ENCODE results near the gene ERGIC2. TPM values are rescaled to one million over a fixed set of nuclear protein-coding genes. Genes with fewer than 3 reads are reported as not detected.

ERGIC2 gene
- total and polyA plus RNA-seq, 2 of the 13 experiments (the other 11 are each of a cell fraction or from before 2014, with no cell fraction given): 32.6 to 73.5 TPM

GRCh38 chr12:29380536-29381523 lies at the start of gene ERGIC2 (continued):
- TF ChIP-seq, protein P1, sequence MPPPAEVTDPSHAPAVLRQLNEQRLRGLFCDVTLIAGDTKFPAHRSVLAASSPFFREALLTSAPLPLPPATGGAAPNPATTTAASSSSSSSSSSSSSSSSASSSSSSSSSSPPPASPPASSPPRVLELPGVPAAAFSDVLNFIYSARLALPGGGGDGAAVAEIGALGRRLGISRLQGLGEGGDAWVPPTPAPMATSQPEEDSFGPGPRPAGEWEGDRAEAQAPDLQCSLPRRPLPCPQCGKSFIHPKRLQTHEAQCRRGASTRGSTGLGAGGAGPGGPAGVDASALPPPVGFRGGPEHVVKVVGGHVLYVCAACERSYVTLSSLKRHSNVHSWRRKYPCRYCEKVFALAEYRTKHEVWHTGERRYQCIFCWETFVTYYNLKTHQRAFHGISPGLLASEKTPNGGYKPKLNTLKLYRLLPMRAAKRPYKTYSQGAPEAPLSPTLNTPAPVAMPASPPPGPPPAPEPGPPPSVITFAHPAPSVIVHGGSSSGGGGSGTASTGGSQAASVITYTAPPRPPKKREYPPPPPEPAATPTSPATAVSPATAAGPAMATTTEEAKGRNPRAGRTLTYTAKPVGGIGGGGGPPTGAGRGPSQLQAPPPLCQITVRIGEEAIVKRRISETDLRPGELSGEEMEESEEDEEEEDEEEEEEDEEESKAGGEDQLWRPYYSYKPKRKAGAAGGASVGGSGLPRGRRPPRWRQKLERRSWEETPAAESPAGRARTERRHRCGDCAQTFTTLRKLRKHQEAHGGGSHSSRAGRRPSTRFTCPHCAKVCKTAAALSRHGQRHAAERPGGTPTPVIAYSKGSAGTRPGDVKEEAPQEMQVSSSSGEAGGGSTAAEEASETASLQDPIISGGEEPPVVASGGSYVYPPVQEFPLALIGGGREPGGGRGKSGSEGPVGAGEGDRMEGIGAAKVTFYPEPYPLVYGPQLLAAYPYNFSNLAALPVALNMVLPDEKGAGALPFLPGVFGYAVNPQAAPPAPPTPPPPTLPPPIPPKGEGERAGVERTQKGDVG (CRISPR knock-in tag; IDR thresholded peaks at IDR 0.05; ENCODE audit: borderline replicate concordance): no peak
- TF ChIP-seq, protein P2, sequence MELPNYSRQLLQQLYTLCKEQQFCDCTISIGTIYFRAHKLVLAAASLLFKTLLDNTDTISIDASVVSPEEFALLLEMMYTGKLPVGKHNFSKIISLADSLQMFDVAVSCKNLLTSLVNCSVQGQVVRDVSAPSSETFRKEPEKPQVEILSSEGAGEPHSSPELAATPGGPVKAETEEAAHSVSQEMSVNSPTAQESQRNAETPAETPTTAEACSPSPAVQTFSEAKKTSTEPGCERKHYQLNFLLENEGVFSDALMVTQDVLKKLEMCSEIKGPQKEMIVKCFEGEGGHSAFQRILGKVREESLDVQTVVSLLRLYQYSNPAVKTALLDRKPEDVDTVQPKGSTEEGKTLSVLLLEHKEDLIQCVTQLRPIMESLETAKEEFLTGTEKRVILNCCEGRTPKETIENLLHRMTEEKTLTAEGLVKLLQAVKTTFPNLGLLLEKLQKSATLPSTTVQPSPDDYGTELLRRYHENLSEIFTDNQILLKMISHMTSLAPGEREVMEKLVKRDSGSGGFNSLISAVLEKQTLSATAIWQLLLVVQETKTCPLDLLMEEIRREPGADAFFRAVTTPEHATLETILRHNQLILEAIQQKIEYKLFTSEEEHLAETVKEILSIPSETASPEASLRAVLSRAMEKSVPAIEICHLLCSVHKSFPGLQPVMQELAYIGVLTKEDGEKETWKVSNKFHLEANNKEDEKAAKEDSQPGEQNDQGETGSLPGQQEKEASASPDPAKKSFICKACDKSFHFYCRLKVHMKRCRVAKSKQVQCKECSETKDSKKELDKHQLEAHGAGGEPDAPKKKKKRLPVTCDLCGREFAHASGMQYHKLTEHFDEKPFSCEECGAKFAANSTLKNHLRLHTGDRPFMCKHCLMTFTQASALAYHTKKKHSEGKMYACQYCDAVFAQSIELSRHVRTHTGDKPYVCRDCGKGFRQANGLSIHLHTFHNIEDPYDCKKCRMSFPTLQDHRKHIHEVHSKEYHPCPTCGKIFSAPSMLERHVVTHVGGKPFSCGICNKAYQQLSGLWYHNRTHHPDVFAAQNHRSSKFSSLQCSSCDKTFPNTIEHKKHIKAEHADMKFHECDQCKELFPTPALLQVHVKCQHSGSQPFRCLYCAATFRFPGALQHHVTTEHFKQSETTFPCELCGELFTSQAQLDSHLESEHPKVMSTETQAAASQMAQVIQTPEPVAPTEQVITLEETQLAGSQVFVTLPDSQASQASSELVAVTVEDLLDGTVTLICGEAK (IDR thresholded peaks at IDR 0.05): no peak
- TF ChIP-seq, protein P2 (CRISPR knock-in tag; IDR thresholded peaks at IDR 0.05): peak; percentile 31; the same call in 1 of the 2 replicates
- peak; percentile 96 for TF ChIP-seq GATAD1 (CRISPR knock-in tag; IDR thresholded peaks at IDR 0.05)
- no peak for TF ChIP-seq RARA (CRISPR knock-in tag; IDR thresholded peaks at IDR 0.05)
- TF ChIP-seq, protein P3, sequence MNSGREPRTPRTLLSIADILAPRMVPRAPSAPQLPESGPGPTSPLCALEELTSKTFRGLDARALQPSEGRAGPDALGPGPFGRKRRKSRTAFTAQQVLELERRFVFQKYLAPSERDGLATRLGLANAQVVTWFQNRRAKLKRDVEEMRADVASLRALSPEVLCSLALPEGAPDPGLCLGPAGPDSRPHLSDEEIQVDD (CRISPR knock-in tag; IDR thresholded peaks at IDR 0.05; ENCODE audit: borderline replicate concordance): no peak
- TF ChIP-seq NR2C2 (CRISPR knock-in tag; IDR thresholded peaks at IDR 0.05; ENCODE audit: borderline replicate concordance): peak; percentile 48
- TF ChIP-seq, protein P4, sequence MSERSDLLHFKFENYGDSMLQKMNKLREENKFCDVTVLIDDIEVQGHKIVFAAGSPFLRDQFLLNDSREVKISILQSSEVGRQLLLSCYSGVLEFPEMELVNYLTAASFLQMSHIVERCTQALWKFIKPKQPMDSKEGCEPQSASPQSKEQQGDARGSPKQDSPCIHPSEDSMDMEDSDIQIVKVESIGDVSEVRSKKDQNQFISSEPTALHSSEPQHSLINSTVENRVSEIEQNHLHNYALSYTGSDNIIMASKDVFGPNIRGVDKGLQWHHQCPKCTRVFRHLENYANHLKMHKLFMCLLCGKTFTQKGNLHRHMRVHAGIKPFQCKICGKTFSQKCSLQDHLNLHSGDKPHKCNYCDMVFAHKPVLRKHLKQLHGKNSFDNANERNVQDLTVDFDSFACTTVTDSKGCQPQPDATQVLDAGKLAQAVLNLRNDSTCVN (CRISPR knock-in tag; IDR thresholded peaks at IDR 0.05; ENCODE audit: borderline replicate concordance): 0 out of 2 replicates have a peak, but pooled peaks have one; percentile 16
- TF ChIP-seq, protein P5, sequence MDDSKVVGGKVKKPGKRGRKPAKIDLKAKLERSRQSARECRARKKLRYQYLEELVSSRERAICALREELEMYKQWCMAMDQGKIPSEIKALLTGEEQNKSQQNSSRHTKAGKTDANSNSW (CRISPR knock-in tag; IDR thresholded peaks at IDR 0.05; ENCODE audit: borderline replicate concordance): no peak
- TF ChIP-seq TARDBP (CRISPR knock-in tag; IDR thresholded peaks at IDR 0.05): peak; percentile 59; the same call in 1 of the 2 replicates

Measured in HepG2 (cell line).